Measurements from ENCODE around the gene CENPC.

The CENPC gene, protein sequence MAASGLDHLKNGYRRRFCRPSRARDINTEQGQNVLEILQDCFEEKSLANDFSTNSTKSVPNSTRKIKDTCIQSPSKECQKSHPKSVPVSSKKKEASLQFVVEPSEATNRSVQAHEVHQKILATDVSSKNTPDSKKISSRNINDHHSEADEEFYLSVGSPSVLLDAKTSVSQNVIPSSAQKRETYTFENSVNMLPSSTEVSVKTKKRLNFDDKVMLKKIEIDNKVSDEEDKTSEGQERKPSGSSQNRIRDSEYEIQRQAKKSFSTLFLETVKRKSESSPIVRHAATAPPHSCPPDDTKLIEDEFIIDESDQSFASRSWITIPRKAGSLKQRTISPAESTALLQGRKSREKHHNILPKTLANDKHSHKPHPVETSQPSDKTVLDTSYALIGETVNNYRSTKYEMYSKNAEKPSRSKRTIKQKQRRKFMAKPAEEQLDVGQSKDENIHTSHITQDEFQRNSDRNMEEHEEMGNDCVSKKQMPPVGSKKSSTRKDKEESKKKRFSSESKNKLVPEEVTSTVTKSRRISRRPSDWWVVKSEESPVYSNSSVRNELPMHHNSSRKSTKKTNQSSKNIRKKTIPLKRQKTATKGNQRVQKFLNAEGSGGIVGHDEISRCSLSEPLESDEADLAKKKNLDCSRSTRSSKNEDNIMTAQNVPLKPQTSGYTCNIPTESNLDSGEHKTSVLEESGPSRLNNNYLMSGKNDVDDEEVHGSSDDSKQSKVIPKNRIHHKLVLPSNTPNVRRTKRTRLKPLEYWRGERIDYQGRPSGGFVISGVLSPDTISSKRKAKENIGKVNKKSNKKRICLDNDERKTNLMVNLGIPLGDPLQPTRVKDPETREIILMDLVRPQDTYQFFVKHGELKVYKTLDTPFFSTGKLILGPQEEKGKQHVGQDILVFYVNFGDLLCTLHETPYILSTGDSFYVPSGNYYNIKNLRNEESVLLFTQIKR

DNA sequence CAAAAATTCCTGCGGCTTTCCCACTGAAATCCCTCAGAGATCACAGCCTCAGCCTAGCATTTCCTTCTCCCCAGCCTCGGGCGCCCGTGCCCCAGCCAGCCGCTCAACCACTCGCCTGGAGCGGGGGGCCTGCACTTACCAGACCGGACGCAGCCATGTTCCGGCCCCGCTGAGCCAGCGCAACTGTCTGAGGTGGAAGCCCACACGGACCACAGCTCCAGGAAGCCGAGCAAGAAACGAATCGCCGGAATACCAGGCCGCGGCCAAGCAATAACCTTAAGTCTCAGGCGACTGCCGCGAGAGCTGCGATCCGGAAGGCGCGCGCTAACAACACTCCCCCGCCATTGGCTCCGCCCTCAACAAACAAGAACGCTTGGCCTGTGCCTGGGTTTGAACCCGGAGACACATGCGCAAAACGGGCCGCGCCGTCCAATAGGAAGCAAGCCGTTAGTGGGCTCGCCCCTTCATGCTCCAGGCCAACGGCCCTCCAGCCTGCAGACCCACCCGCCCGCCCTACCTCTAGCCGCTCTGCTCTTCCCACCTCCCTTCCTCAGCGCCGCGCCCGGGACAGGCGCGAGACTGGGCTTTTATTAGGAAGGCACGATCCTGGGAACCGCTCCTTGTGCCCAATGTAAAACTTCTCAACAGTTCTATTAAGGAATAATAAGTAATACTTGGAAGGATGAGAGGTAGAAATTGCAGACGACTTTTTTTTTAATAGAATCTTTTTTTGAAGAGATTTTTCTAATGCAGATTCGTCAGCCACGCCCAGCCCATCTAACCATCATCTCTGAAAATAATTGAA, at the start of gene CENPC:
Gene CENPC, minus strand, starts transcription at position 305 of the 805 bp plus-strand sequence. Its CDS starts 148 bp downstream, at position 157.
- Histone ChIP-seq H3K4me1 (ENCODE audit: low read depth, poor library complexity, severe bottlenecking) (peaks cover 24% of the 10 kb centered on the region), H3K9ac (peak within 1 kb of the TSS; percentile 96), H4K20me1 (ENCODE audit: insufficient read depth) (no peaks in the 10 kb centered on the region), H3K36me3 (ENCODE audit: insufficient read depth) (no peaks in the 10 kb centered on the region; the same call in 1 of the 2 replicates), H3K27me3 (ENCODE audit: insufficient read depth, low read depth) (no peaks in the 10 kb centered on the region), H3K4me3 (IDR thresholded peaks at IDR 0.05; ENCODE audit: insufficient read depth, low read depth, low read length) (peak within 1 kb of the TSS; percentile 89), H3K4me2 (peak within 1 kb of the TSS; percentile 85), H2AFZ (ENCODE audit: low read depth) (peak within 1 kb of the TSS; percentile 91), H3K27ac (peak within 1 kb of the TSS; percentile 90), H3K79me2 (ENCODE audit: insufficient read depth, low read depth) (peaks cover 28% of the 10 kb centered on the region)
- TF ChIP-seq, protein P1, sequence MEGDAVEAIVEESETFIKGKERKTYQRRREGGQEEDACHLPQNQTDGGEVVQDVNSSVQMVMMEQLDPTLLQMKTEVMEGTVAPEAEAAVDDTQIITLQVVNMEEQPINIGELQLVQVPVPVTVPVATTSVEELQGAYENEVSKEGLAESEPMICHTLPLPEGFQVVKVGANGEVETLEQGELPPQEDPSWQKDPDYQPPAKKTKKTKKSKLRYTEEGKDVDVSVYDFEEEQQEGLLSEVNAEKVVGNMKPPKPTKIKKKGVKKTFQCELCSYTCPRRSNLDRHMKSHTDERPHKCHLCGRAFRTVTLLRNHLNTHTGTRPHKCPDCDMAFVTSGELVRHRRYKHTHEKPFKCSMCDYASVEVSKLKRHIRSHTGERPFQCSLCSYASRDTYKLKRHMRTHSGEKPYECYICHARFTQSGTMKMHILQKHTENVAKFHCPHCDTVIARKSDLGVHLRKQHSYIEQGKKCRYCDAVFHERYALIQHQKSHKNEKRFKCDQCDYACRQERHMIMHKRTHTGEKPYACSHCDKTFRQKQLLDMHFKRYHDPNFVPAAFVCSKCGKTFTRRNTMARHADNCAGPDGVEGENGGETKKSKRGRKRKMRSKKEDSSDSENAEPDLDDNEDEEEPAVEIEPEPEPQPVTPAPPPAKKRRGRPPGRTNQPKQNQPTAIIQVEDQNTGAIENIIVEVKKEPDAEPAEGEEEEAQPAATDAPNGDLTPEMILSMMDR (conservative IDR thresholded peaks at IDR 0.05; ENCODE audit: low read depth, low read length) = no peak

DNA sequence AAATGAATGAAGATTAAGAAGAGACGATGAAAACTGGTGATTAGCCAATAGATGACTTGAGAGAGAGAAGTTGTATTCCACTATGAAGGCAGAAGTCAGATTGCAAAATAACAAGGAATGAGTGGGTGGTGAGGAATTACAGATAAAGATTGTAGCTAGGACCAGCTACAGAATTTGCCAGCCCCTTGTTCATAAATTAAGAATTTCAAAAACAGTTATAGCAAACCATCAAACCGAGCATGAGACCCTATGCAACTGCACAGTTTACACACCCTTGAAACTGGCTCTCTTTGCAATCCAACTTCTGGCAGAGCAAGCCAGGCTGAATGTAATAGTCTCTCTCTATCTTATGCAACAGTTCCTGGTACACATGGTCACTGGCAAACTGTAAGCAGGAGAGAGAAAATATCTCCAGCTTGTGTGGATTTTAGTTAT, 48.5 kb upstream of the CENPC start:
- H3K27ac ChIP-seq = no peak overlapping the region
- no peak overlapping the region for H2AFZ ChIP-seq (ENCODE audit: low read depth)
- no peak overlapping the region for H3K9ac ChIP-seq
- no peaks in the 10 kb centered on the region for H3K4me1 ChIP-seq (ENCODE audit: low read depth, poor library complexity, severe bottlenecking)
- no peak overlapping the region for H3K4me3 ChIP-seq (IDR thresholded peaks at IDR 0.05; ENCODE audit: insufficient read depth, low read depth, low read length)
- H3K36me3 ChIP-seq (ENCODE audit: insufficient read depth) = no peaks in the 10 kb centered on the region
- H3K4me2 ChIP-seq = no peak overlapping the region
- no peaks in the 10 kb centered on the region for H4K20me1 ChIP-seq (ENCODE audit: insufficient read depth)
- no peaks in the 10 kb centered on the region for H3K79me2 ChIP-seq (ENCODE audit: insufficient read depth, low read depth)
- TF ChIP-seq, protein P1 (conservative IDR thresholded peaks at IDR 0.05; ENCODE audit: low read depth, low read length) = no peak
- H3K27me3 ChIP-seq (ENCODE audit: insufficient read depth, low read depth) = no peaks in the 10 kb centered on the region

DNA sequence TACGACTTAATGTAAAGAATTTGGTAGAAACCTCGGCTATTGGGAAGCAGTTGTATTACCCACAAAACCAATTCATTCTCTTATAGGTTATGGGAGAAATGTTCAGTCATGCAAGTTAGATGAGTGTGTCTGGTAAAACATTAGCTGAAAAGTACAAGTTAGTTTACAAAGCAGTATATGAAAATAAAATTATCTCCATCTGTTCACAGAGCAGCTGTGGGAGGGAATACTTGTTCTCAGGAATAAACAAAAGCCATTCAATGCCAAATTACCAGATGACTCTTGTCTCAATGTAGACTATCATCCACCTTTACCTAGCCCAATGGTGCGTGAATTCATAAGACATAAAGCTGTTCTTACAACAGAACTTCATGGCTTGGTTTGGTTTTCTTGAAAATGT, 41.9 kb upstream of the CENPC start:
- Histone ChIP-seq H4K20me1 (ENCODE audit: insufficient read depth) (no peaks in the 10 kb centered on the region), H3K27ac (no peak overlapping the region), H3K36me3 (ENCODE audit: insufficient read depth) (no peaks in the 10 kb centered on the region), H3K79me2 (ENCODE audit: insufficient read depth, low read depth) (no peaks in the 10 kb centered on the region), H3K4me1 (ENCODE audit: low read depth, poor library complexity, severe bottlenecking) (no peaks in the 10 kb centered on the region), H3K4me3 (IDR thresholded peaks at IDR 0.05; ENCODE audit: insufficient read depth, low read depth, low read length) (no peak overlapping the region), H3K9ac (no peak overlapping the region), H3K27me3 (ENCODE audit: insufficient read depth, low read depth) (no peaks in the 10 kb centered on the region), H2AFZ (ENCODE audit: low read depth) (no peak overlapping the region), H3K4me2 (no peak overlapping the region)
- TF ChIP-seq, protein P1 (conservative IDR thresholded peaks at IDR 0.05; ENCODE audit: low read depth, low read length) = no peak

DNA sequence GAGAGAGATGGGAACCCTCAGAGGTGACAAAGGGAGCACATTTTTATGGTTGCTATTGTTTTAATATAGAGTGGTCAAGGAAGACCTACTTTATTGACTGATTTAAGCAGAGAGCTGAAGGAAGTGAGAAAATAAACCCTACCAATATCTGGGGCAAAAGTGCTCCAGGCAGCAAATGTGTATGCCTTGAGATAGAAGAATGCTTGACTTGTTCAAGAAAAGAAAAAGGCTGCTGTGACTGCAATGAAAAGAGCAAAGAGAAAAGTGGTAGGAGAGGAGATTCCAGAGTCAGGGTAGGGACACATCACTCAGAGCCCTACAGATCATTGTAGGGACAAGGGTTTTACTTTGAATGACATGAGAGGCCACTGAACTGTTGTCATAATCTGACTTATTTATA, 39.2 kb upstream of the CENPC start:
- Histone ChIP-seq H3K27ac (no peak overlapping the region), H4K20me1 (ENCODE audit: insufficient read depth) (no peaks in the 10 kb centered on the region), H2AFZ (ENCODE audit: low read depth) (no peak overlapping the region), H3K27me3 (ENCODE audit: insufficient read depth, low read depth) (no peaks in the 10 kb centered on the region), H3K9ac (no peak overlapping the region), H3K36me3 (ENCODE audit: insufficient read depth) (no peaks in the 10 kb centered on the region), H3K4me2 (no peak overlapping the region), H3K4me1 (ENCODE audit: low read depth, poor library complexity, severe bottlenecking) (peaks cover 10% of the 10 kb centered on the region), H3K4me3 (IDR thresholded peaks at IDR 0.05; ENCODE audit: insufficient read depth, low read depth, low read length) (no peak overlapping the region), H3K79me2 (ENCODE audit: insufficient read depth, low read depth) (no peaks in the 10 kb centered on the region)
- TF ChIP-seq, protein P1 (conservative IDR thresholded peaks at IDR 0.05; ENCODE audit: low read depth, low read length) = no peak
